Central memory CD8-positive, alpha-beta T cell (primary cell): ENCODE data around the gene PSMG3.
A peak's percentile ranks its signal among the peaks of the same experiment; 100 is the strongest.

Source experiments
- ATAC-seq: fragments of 150-1000 bp; cut with Tn5 transposase; replicated peaks from 2 replicates; pipeline ENCODE4 v1.10.0; 2022; ENCODE audit warnings: mild to moderate bottlenecking, moderate FRiP score, moderate number of reproducible peaks; ENCODE audit not compliant: poor library complexity, severe bottlenecking; ENCODE audit errors: extremely low read depth
- DNase-seq, 2 donors: peaks; one replicate each; pipeline ENCODE4 v3.0.0; 2021; ENCODE audit warnings: low spot score in 2 of 2
- H3K27ac Mint-ChIP-seq: one replicate; pipeline ENCODE4 v1.8.0; 2022; ENCODE audit warnings: low read depth, mild to moderate bottlenecking, moderate library complexity, mixed read lengths
- H3K27me3 Mint-ChIP-seq: one replicate; pipeline ENCODE4 v1.8.0; 2022; ENCODE audit warnings: mixed read lengths
- H3K36me3 Mint-ChIP-seq: one replicate; pipeline ENCODE4 v1.8.0; 2022; ENCODE audit warnings: mild to moderate bottlenecking, moderate library complexity, mixed read lengths; ENCODE audit not compliant: insufficient read depth
- H3K4me1 Mint-ChIP-seq: one replicate; pipeline ENCODE4 v1.8.0; 2022; ENCODE audit warnings: mixed read lengths
- H3K4me3 Mint-ChIP-seq: one replicate; pipeline ENCODE4 v1.8.0; 2022; ENCODE audit warnings: mild to moderate bottlenecking, moderate library complexity, mixed read lengths
- H3K9me3 Mint-ChIP-seq: one replicate; pipeline ENCODE4 v1.8.0; 2022; ENCODE audit warnings: mixed read lengths

The PSMG3 gene

GRCh38 chr7:1541431-1542162 is 28.2 kb downstream of the PSMG3 start:
- Mint-ChIP-seq H3K9me3 (no peaks in the 10 kb centered on the region), H3K4me3 (no peak overlapping the region), H3K27ac (no peak overlapping the region), H3K27me3 (no peaks in the 10 kb centered on the region), H3K4me1 (no peaks in the 10 kb centered on the region), H3K36me3 (peaks cover 37% of the 10 kb centered on the region)
- no peak for ATAC-seq
- DNase-seq, result no peak

DNA sequence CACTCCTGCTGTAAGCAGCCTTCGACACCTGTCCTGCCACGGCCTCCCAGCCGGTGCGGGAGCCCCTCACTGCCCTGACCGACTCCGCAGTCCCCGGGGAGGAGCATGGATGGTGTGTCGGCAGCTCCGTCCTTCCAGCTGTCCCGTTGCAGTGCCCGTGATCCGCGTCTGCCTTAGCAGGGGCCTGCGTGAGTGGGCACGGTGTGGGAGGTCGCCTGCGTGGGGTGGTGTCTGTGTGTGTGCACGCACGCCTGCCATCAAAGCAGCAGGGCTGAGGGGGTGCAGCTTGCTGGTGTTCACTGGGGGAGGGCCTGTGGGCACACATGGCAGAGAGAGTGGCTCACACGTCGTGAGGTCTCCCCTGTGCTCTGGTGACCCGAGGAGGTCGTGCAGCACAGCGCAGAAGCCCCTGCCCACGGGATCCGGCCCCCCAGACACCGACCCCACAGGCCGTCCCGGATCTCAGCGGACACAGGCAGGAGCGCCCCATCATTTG is 29.0 kb downstream of the PSMG3 start:
- Mint-ChIP-seq H3K4me1 (no peaks in the 10 kb centered on the region), H3K9me3 (no peaks in the 10 kb centered on the region), H3K27ac (no peak overlapping the region), H3K27me3 (no peaks in the 10 kb centered on the region), H3K4me3 (no peak overlapping the region), H3K36me3 (peaks cover 41% of the 10 kb centered on the region)
- DNase-seq, result no peak
- ATAC-seq, result no peak

- Mint-ChIP-seq H3K9me3 (no peaks in the 10 kb centered on the region), H3K36me3 (peaks cover 39% of the 10 kb centered on the region), H3K27ac (no peak overlapping the region), H3K27me3 (no peaks in the 10 kb centered on the region), H3K4me3 (peak overlapping the region; percentile 23), H3K4me1 (no peaks in the 10 kb centered on the region)
- DNase-seq (no peak), ATAC-seq (no peak)
Observed at GRCh38 chr7:1539882-1540775, 29.7 kb downstream of the PSMG3 start.

DNA sequence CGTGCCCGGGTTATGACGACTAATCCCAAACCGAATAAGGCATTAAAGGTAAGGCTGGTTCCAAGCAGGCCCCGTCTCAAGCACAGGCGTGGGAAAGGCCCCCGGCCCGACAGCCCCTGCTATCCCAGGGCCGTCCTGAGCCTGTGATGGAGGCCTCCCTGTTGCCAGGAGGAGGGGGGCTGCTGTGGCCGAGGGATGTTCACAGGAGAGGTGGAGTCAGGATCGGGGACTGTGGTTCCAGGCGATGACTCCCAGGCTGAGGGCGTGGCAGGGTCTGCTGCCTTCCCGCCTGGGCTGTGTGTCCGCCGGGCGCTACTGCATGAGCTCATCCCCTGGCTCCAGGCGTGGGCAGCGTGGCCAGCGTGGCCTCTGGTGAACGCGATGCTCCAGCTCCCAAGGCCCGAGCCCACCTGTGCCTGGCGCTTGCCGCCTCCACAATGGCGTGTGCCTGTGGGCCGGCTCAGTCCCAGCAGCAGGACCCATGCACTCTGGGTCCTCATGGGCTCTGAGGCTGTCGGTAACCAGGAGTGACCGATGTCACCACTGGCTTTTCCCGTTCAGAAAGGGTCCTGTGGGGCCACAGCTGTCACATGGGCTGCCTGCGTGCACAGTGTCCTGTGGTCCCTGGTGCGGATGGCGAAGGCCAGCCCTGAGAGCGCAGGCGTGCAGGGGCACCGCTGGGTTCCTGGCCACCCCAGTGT is 30.5 kb downstream of the PSMG3 start:
- Mint-ChIP-seq H3K36me3 (peaks cover 33% of the 10 kb centered on the region), H3K4me3 (peak overlapping the region; percentile 23), H3K9me3 (no peaks in the 10 kb centered on the region), H3K4me1 (no peaks in the 10 kb centered on the region), H3K27ac (no peak overlapping the region), H3K27me3 (no peaks in the 10 kb centered on the region)
- ATAC-seq (no peak), DNase-seq (no peak)

- Mint-ChIP-seq H3K9me3 (no peaks in the 10 kb centered on the region), H3K4me3 (no peak overlapping the region), H3K36me3 (peaks cover 29% of the 10 kb centered on the region), H3K4me1 (peaks cover under 1% of the 10 kb centered on the region), H3K27ac (no peak overlapping the region), H3K27me3 (no peaks in the 10 kb centered on the region)
- ATAC-seq (no peak), DNase-seq (no peak)
Observed at GRCh38 chr7:1538544-1539180, 31.2 kb downstream of the PSMG3 start.

- Mint-ChIP-seq H3K27me3 (no peaks in the 10 kb centered on the region), H3K9me3 (no peaks in the 10 kb centered on the region), H3K36me3 (peaks cover 28% of the 10 kb centered on the region), H3K27ac (no peak overlapping the region), H3K4me1 (peaks cover 9% of the 10 kb centered on the region), H3K4me3 (no peak overlapping the region)
- ATAC-seq (no peak), DNase-seq (no peak)
Observed at GRCh38 chr7:1537535-1538412, 32.1 kb downstream of the PSMG3 start.

DNA sequence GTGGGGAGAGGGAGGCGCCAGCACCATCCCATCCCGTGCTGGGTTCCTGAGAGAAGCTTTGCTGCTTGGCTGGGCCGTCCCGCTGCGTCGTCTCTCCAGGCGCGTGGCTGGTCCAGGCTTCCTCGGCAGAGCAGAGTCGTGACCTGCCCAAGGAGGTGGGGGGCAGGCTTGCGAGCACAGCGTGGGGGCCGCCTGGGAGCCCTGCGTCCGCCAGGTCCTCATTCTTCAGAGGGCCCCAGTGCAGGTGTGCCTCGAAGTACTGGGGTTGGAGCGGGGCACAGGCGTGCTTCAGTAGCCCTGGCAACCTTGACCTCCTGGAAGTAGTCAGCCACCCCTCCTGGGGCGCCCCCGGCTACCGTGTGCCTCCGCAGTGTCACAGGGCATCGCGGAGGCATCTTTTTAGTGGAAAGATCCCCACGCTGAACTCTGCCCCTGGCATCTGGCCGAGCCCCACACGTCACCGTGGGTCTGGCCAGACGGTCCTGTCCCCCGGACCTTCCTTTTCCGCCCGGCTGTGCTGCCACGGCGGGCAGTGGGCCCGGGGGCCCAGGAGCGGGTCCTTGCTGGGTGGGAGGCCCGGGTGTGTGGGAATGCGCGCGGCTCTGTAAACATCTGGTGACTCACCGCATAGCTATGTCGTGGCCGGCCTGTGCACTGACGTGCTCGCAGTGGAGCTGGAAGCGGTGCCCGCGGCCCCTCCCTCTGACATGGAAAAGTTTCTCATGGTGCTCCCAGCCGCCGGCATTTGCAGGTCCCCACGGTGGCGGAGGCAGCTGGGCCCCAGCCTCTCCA is 32.9 kb downstream of the PSMG3 start:
- DNase-seq (no peak), ATAC-seq (no peak)
- peaks cover 18% of the 10 kb centered on the region for H3K4me1 Mint-ChIP-seq
- H3K36me3 Mint-ChIP-seq, result peaks cover 25% of the 10 kb centered on the region
- no peak overlapping the region for H3K27ac Mint-ChIP-seq
- no peak overlapping the region for H3K4me3 Mint-ChIP-seq
- H3K9me3 Mint-ChIP-seq, result no peaks in the 10 kb centered on the region
- no peaks in the 10 kb centered on the region for H3K27me3 Mint-ChIP-seq

GRCh38 chr7:1536455-1536742 is 33.4 kb downstream of the PSMG3 start:
- Mint-ChIP-seq H3K27me3 (no peaks in the 10 kb centered on the region), H3K27ac (no peak overlapping the region), H3K9me3 (no peaks in the 10 kb centered on the region), H3K4me1 (peaks cover 23% of the 10 kb centered on the region), H3K36me3 (peaks cover 26% of the 10 kb centered on the region), H3K4me3 (no peak overlapping the region)
- no peak for ATAC-seq
- no peak for DNase-seq

DNA sequence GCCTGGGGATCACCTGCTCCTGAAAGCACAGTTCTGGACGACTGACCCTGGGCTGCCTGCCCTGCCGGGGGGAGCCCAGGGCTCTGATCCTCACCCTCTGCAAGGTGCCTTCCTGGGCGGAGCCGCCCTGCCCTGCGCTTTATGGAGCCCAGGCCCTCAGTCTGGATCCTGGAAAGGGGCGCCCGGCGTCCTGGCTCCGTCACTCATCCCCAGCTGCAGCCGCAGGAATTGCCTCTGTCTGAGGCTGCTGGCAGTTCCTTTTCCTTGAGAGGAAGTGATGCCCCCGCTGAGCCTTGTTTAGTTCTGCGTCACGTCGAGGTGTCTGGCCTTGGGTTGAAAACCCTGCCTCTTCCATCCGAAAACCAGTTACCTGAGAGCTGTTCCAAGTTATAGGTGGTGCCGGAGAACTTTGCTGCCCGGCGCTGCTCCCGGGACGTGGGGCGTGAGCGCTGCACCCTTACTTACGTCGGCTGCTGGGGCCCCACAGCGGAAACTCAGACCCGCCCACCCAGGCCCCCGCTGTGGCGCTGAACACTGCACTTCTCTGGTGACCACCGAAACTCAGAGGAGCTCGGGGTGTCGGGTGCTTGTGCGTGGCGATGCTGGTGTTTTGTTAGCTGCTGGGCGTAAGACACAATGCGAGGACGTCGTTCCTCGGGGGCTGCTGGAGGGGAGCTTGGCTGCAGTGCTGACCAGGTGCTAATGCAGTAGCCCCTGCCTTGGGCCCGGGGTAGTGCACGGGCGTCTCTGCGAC is 34.0 kb downstream of the PSMG3 start:
- no peak overlapping the region for H3K27ac Mint-ChIP-seq
- ATAC-seq (no peak), DNase-seq (no peak)

DNA sequence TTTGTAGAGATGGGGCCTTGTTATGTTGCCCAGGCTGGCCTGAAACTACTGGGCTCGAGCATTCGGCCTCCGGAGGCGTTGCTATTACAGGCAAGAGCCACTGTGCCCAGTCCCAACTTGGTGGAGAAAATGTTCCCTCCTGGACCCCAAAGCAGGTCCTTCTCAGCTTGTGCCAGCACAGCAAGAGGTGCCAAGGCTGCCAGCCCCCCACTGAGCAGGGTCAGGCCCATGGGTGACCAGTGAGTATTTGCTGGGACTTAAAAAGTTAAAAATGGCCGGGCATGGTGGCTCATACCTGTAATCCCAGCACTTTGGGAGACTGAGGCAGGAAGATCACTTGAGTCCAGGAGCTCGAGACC is 34.8 kb downstream of the PSMG3 start:
- no peak for ATAC-seq
- no peaks in the 10 kb centered on the region for H3K27me3 Mint-ChIP-seq
- no peak overlapping the region for H3K27ac Mint-ChIP-seq

More for the DNA sequence above, 34.0 kb downstream of the PSMG3 start:
- Mint-ChIP-seq H3K9me3 (no peaks in the 10 kb centered on the region), H3K27me3 (no peaks in the 10 kb centered on the region), H3K4me1 (peaks cover 23% of the 10 kb centered on the region), H3K36me3 (peaks cover 23% of the 10 kb centered on the region), H3K4me3 (no peak overlapping the region)

More for the DNA sequence above, 34.8 kb downstream of the PSMG3 start:
- H3K9me3 Mint-ChIP-seq, result no peaks in the 10 kb centered on the region
- DNase-seq, result no peak
- peaks cover 23% of the 10 kb centered on the region for H3K4me1 Mint-ChIP-seq
- no peak overlapping the region for H3K4me3 Mint-ChIP-seq
- peaks cover 23% of the 10 kb centered on the region for H3K36me3 Mint-ChIP-seq
